ENCODE data around the gene DCAKD. TPM values are rescaled to one million over a fixed set of nuclear protein-coding genes. Genes with fewer than 3 reads are reported as not detected.

The DCAKD gene
- total and polyA plus RNA-seq, 2 experiments from 2014 or later, result 60.6 to 113 TPM

DNA sequence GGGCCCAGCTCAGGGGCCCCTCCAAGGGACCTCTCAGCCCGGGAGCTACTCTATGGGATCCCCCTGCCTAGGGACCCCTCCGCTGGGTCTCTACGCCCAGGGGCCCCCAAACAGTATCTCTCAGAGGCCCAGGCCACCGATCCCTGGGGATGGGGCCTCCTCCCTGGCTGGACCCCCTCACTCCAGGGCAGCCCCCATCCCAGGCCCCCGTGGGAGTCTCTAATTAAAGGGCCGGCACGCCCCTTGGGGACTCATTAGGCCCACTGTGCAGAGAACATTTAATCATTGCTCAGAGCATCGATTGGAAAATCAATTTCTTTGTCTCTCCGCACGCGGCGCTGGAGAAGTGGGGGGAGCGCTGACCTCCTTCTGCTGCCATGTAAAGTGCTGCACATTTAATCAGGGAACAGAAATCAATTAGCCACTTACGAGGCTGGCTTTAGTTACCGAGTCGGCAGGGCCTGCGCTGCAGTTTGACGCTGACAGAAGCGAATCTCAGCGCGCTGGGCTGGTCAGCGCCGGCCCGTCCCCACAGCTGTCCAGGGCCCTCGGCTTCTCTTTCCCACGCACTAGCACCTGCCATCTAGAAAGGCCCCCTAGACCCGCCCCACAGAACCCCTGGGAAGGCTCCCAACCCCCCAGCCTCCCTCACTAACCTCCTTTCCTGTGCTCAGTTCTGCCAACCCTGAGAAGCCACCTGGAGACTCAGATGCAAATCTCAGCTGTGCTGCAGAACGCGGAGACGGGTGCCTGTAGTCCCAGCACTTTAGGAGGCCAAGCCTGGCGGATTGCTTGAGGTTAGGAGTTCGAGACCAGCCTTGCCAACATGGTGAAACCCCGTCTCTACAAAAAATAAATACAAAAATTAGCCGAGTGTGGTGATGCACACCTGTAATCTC is 63.1 kb downstream of the DCAKD start:
- H3K36me3 ChIP-seq, result no peaks in the 10 kb centered on the region
- H3K9me3 ChIP-seq (ENCODE audit: low read depth), result no peaks in the 10 kb centered on the region
- no peak for TF ChIP-seq CTCF (IDR thresholded peaks at IDR 0.05; ENCODE audit: low read depth, low read length)
- H3K27ac ChIP-seq, result no peak overlapping the region
- no peak for DNase-seq (ENCODE audit: low read depth in 1 of 2, low spot score in 1 of 2)
- peaks cover 10% of the 10 kb centered on the region for H3K4me1 ChIP-seq (ENCODE audit: low read depth)
- no peak overlapping the region for H3K4me3 ChIP-seq
- H3K27me3 ChIP-seq, result no peaks in the 10 kb centered on the region

DNA sequence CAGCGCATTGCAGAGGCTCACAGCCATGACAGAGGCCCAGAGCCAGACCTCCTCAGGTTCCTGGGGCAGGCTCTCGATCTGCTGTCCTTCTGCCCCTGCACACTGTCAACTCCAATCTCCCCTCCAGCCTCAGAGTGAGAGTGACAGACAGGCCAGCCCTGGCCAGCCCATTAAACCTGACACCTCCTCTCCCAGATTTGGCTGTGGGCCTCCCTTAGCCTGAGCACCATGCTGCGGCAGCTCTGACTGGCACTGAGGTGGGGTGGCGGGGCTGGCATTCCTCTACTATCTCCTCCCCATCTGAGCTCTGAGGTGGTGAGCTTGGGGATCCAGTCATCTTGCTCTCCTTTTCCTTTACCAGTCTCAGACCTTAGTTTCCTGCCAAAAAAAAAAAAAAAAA is 67.9 kb downstream of the DCAKD start:
- peaks cover 44% of the 10 kb centered on the region for H3K4me1 ChIP-seq (ENCODE audit: low read depth)
- TF ChIP-seq CTCF (IDR thresholded peaks at IDR 0.05; ENCODE audit: low read depth, low read length), result no peak
- H3K27ac ChIP-seq, result peak overlapping the region; percentile 19
- H3K4me3 ChIP-seq, result no peak overlapping the region
- H3K36me3 ChIP-seq, result no peaks in the 10 kb centered on the region
- DNase-seq (ENCODE audit: low read depth in 1 of 2, low spot score in 1 of 2), result peak in 1 of 2 donors; percentile 68
- H3K9me3 ChIP-seq (ENCODE audit: low read depth), result no peaks in the 10 kb centered on the region
- no peaks in the 10 kb centered on the region for H3K27me3 ChIP-seq

DNA sequence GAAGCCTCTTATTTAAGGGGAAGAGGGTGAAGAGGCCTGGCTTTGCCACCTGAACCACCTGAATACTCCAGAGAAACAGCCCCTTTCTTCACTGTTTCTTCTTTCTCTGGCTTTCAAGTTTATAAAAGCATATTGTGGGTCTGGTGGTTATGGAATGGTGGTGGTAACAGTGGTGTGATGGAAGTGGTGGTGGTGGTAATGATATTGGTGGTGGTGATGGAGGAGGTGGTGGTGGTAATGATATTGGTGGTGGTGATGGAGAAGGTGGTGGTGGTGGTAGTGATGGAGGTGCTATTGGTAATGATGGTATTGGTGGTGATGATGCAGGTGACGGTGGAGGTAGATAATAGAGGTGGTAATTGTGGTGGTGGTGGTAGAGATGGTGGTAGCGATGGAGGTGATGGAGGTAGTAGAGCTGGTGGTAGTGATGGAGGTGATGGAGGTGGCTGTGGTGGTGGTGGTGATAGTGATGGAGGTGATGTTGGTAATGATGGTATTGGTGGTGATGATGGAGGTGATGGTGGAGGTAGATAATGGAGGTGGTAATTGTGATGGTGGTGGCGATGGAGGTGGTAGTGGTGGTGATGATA is 69.2 kb downstream of the DCAKD start:
- H3K27me3 ChIP-seq, result no peaks in the 10 kb centered on the region
- DNase-seq (ENCODE audit: low read depth in 1 of 2, low spot score in 1 of 2), result no peak
- no peak overlapping the region for H3K4me3 ChIP-seq
- H3K27ac ChIP-seq, result peak overlapping the region; percentile 19
- TF ChIP-seq CTCF (IDR thresholded peaks at IDR 0.05; ENCODE audit: low read depth, low read length), result no peak
- peaks cover 52% of the 10 kb centered on the region for H3K4me1 ChIP-seq (ENCODE audit: low read depth)
- H3K36me3 ChIP-seq, result no peaks in the 10 kb centered on the region
- no peaks in the 10 kb centered on the region for H3K9me3 ChIP-seq (ENCODE audit: low read depth)

DNA sequence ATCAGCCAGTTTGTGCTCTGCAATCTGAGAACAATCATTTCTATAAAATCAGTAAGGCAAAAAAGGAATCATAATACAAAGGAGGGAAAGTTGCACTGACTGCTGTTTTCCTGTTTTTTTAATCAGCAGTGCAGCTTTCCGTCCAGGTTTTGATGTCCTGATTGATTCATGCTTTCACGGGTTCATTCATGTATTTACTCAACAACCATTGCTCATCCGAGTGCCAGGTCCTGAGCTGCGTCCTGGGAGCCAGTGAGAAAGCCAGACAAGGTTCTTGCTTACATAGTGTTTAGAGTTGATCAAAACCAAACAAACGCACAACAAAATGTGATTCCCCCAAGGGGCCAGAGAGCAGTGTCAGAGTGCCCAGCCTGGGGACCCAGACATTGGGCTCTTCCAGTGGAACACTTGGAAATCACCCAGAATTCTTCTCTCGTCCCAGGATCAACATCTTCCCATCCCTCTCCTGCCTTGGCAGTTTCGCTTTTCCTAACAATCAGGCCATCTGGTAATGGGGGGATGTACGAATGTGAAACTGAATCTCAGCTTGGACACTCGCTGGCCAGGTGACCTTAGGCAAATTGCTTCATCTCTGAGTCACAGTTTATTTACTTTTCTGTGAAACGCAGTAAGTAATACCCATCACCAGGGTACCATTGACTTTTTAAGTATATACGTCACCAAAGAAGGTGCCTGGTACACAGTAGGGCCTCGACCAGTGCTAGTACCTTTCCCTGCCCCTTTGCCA is 70.0 kb downstream of the DCAKD start:
- Histone ChIP-seq H3K27me3 (no peaks in the 10 kb centered on the region), H3K9me3 (ENCODE audit: low read depth) (no peaks in the 10 kb centered on the region), H3K4me1 (ENCODE audit: low read depth) (peaks cover 58% of the 10 kb centered on the region), H3K27ac (peak overlapping the region; percentile 93), H3K4me3 (no peak overlapping the region), H3K36me3 (no peaks in the 10 kb centered on the region)
- TF ChIP-seq CTCF (IDR thresholded peaks at IDR 0.05; ENCODE audit: low read depth, low read length), result no peak
- peak in 1 of 2 donors; percentile 24 for DNase-seq (ENCODE audit: low read depth in 1 of 2, low spot score in 1 of 2)

DNA sequence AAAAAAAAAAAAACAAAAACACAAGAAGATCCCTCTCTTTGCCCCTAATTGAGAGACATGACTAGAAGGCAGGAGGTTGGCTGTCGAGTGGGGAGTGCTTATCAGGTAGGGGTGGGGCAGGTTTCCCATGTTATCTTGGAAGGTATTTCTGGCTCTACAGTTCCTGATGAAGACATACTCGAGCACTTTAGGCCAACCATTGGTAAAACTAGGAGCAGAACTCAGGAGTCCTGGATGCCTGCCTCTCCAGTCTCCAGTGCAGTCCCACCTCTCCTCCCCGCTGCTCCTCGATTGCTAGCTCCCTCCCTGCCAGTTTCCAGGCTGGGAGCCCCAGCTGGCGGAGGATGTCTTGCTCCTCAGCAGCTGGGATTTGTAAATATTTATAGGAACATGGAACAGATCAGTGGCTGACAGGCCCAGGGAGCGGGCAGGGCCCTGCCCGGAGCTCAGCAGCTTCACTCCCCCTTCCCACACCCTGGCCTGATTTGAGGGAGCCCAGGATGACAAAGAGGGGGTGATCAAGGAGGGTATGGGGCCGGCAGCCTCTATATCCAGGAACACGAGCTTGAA is 71.9 kb downstream of the DCAKD start:
- H3K27ac ChIP-seq, result peak overlapping the region; percentile 93
- no peaks in the 10 kb centered on the region for H3K36me3 ChIP-seq
- peak in 1 of 2 donors; percentile 61 for DNase-seq (ENCODE audit: low read depth in 1 of 2, low spot score in 1 of 2)
- H3K4me3 ChIP-seq, result no peak overlapping the region
- H3K9me3 ChIP-seq (ENCODE audit: low read depth), result no peaks in the 10 kb centered on the region
- peaks cover 63% of the 10 kb centered on the region for H3K4me1 ChIP-seq (ENCODE audit: low read depth)
- H3K27me3 ChIP-seq, result no peaks in the 10 kb centered on the region
- no peak for TF ChIP-seq CTCF (IDR thresholded peaks at IDR 0.05; ENCODE audit: low read depth, low read length)

Data from cardiac muscle cell (in vitro differentiated cells and primary cell).